ENCODE results near the gene NTRK3. TPM values are rescaled to one million over a fixed set of nuclear protein-coding genes. Genes with fewer than 3 reads are reported as not detected.

Gene NTRK3
- total RNA-seq, 4 donors from 2014 or later, result 5.3 to 11.7 (median 6.3) TPM

GRCh38 chr15:87907676-87908446 is 348.7 kb downstream of the NTRK3 start:
- Histone ChIP-seq H3K36me3 (no peaks in the 10 kb centered on the region), H3K9me3 (no peaks in the 10 kb centered on the region), H3K4me3 (no peak overlapping the region), H3K4me1 (no peaks in the 10 kb centered on the region), H3K27ac (no peak overlapping the region), H3K27me3 (peaks cover 6% of the 10 kb centered on the region)
- TF ChIP-seq CTCF (IDR thresholded peaks at IDR 0.05), result no peak
- TF ChIP-seq POLR2AphosphoS5 (IDR thresholded peaks at IDR 0.05), result no peak
- TF ChIP-seq EP300 (IDR thresholded peaks at IDR 0.05), result no peak
- TF ChIP-seq POLR2A (IDR thresholded peaks at IDR 0.05), result no peak
- 61% methylated on average over 8 of the region's 8 CpGs for WGBS
- no peak for DNase-seq (ENCODE audit: low spot score in 2 of 2)

- Histone ChIP-seq H3K27ac (no peak overlapping the region), H3K36me3 (no peaks in the 10 kb centered on the region), H3K4me1 (no peaks in the 10 kb centered on the region), H3K4me3 (no peak overlapping the region), H3K27me3 (peaks cover 6% of the 10 kb centered on the region), H3K9me3 (no peaks in the 10 kb centered on the region)
- no peak for TF ChIP-seq POLR2A (IDR thresholded peaks at IDR 0.05)
- TF ChIP-seq POLR2AphosphoS5 (IDR thresholded peaks at IDR 0.05), result no peak
- TF ChIP-seq CTCF (IDR thresholded peaks at IDR 0.05), result no peak
- TF ChIP-seq EP300 (IDR thresholded peaks at IDR 0.05), result no peak
- 89% methylated on average over 6 of the region's 6 CpGs for WGBS
- no peak for DNase-seq (ENCODE audit: low spot score in 2 of 2)
These were observed 350.1 kb downstream of the NTRK3 start for GRCh38 chr15:87906444-87906843.

- no peak for TF ChIP-seq POLR2AphosphoS5 (IDR thresholded peaks at IDR 0.05)
- TF ChIP-seq CTCF (IDR thresholded peaks at IDR 0.05), result no peak
- TF ChIP-seq POLR2A (IDR thresholded peaks at IDR 0.05), result no peak
- no peak for TF ChIP-seq EP300 (IDR thresholded peaks at IDR 0.05)
- DNase-seq (ENCODE audit: low spot score in 2 of 2), result no peak
- 82% methylated on average over 10 of the region's 10 CpGs for WGBS
- H3K27ac ChIP-seq, result no peak overlapping the region
- no peaks in the 10 kb centered on the region for H3K4me1 ChIP-seq
- peaks cover 2% of the 10 kb centered on the region for H3K27me3 ChIP-seq
- no peaks in the 10 kb centered on the region for H3K36me3 ChIP-seq
- no peaks in the 10 kb centered on the region for H3K9me3 ChIP-seq
- no peak overlapping the region for H3K4me3 ChIP-seq
These were observed 353.6 kb downstream of the NTRK3 start for GRCh38 chr15:87902772-87903426.

GRCh38 chr15:87901926-87902690 is 354.4 kb downstream of the NTRK3 start:
- WGBS, result 48% methylated on average over 3 of the region's 3 CpGs
- H3K4me1 ChIP-seq, result no peaks in the 10 kb centered on the region
- no peaks in the 10 kb centered on the region for H3K9me3 ChIP-seq
- no peak overlapping the region for H3K27ac ChIP-seq
- TF ChIP-seq EP300 (IDR thresholded peaks at IDR 0.05) (no peak), CTCF (IDR thresholded peaks at IDR 0.05) (no peak), POLR2AphosphoS5 (IDR thresholded peaks at IDR 0.05) (no peak), POLR2A (IDR thresholded peaks at IDR 0.05) (no peak)
- H3K27me3 ChIP-seq, result no peaks in the 10 kb centered on the region
- H3K36me3 ChIP-seq, result no peaks in the 10 kb centered on the region
- DNase-seq (ENCODE audit: low spot score in 2 of 2), result no peak
- H3K4me3 ChIP-seq, result no peak overlapping the region

GRCh38 chr15:87901008-87901407 is 355.5 kb downstream of the NTRK3 start:
- Histone ChIP-seq H3K4me1 (no peaks in the 10 kb centered on the region), H3K27ac (no peak overlapping the region), H3K9me3 (no peaks in the 10 kb centered on the region), H3K4me3 (no peak overlapping the region), H3K36me3 (no peaks in the 10 kb centered on the region), H3K27me3 (no peaks in the 10 kb centered on the region)
- no peak for DNase-seq (ENCODE audit: low spot score in 2 of 2)
- TF ChIP-seq CTCF (IDR thresholded peaks at IDR 0.05), result no peak
- TF ChIP-seq POLR2A (IDR thresholded peaks at IDR 0.05), result no peak
- TF ChIP-seq POLR2AphosphoS5 (IDR thresholded peaks at IDR 0.05), result no peak
- no peak for TF ChIP-seq EP300 (IDR thresholded peaks at IDR 0.05)
- WGBS, result 69% methylated on average over 1 of the region's 1 CpG

Measured in suprapubic skin (tissue), 4 donors.